Vagina (tissue), 2 donors: ENCODE data around the gene PARN.

ENCODE experiments used
- CTCF ChIP-seq, 3 experiments: fragments of 450-650 bp in 2 of 3; fragments of 200-600 bp in 1 of 3; sonication (generic) in 1 of 3; IDR thresholded peaks; one replicate each; pipeline ENCODE4 v1.5.1; 2017 to 2019; ENCODE audit warnings: antibody characterized with exemption in 3 of 3, mild to moderate bottlenecking in 2 of 3, moderate library complexity in 2 of 3
- POLR2A ChIP-seq, 2 donors: fragments of 450-650 bp; IDR thresholded peaks; one replicate each; pipeline ENCODE4 v1.6.1; 2017; ENCODE audit warnings: antibody characterized with exemption in 2 of 2, mild to moderate bottlenecking in 2 of 2, moderate library complexity in 2 of 2

GRCh38 chr16:14424595-14424994 is 205.5 kb downstream of the PARN start:
- no peak for TF ChIP-seq CTCF (IDR thresholded peaks at IDR 0.05)
- TF ChIP-seq POLR2A (IDR thresholded peaks at IDR 0.05) = no peak
